ENCODE data around the gene HIRIP3.

DNA sequence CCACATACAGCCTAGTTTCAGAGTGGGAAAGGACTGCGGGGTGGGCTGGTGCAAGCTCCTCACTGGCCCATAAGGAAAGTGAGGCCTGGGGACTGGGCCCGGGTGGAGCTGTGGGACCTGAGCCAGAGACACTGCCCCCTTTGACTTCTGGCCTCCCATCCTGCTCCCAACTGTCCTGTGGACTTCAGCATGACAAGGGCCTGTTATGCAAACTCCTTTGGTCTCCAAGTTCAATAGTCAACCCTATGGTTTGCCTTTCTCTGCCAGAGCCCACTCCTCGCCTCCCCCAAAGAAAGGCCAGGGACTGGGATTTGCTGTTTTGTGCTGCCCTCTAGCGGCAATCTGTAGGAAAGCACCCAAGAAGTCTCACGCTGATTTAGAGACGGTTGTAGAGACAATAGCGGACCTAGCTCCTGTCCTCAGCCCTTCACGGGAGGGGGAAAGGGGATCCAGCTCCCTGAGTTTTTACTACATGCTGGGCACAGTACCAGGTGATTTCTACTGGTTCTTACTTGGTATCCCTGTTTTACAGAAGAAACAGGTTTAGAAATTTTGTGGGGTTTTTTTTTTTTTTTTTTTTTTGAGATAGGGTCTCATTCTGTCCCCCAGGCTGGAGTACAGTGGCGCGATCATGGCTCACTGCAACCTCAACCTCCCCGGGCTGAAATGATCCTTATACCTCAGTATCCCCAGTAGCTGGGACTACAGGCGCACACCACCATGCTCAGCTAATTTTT is 36.8 kb upstream of the HIRIP3 start:
- TF ChIP-seq, protein P1, sequence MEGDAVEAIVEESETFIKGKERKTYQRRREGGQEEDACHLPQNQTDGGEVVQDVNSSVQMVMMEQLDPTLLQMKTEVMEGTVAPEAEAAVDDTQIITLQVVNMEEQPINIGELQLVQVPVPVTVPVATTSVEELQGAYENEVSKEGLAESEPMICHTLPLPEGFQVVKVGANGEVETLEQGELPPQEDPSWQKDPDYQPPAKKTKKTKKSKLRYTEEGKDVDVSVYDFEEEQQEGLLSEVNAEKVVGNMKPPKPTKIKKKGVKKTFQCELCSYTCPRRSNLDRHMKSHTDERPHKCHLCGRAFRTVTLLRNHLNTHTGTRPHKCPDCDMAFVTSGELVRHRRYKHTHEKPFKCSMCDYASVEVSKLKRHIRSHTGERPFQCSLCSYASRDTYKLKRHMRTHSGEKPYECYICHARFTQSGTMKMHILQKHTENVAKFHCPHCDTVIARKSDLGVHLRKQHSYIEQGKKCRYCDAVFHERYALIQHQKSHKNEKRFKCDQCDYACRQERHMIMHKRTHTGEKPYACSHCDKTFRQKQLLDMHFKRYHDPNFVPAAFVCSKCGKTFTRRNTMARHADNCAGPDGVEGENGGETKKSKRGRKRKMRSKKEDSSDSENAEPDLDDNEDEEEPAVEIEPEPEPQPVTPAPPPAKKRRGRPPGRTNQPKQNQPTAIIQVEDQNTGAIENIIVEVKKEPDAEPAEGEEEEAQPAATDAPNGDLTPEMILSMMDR (IDR thresholded peaks at IDR 0.05), result peak; percentile 89
- TF ChIP-seq ZFX (IDR thresholded peaks at IDR 0.05; ENCODE audit: borderline replicate concordance), result no peak

Measured in 22Rv1 (cell line).